ENCODE results near the gene HDAC10. TPM values are rescaled to one million over a fixed set of nuclear protein-coding genes. Genes with fewer than 3 reads are reported as not detected.

Gene HDAC10
- total RNA-seq, 1 experiment from 2014 or later: 45.0 TPM

- peaks cover 6% of the 10 kb centered on the region for H3K23me2 ChIP-seq (ENCODE audit: insufficient read length, low read depth, low read length, poor library complexity, severe bottlenecking)
- no peak overlapping the region for H3K4ac ChIP-seq (ENCODE audit: low read depth, low read length)
- H3K27ac Mint-ChIP-seq: no peak overlapping the region
- no peak overlapping the region for H3K27ac ChIP-seq (ENCODE audit: insufficient read length, low read depth, low read length)
- no peak overlapping the region for H2AK5ac ChIP-seq (ENCODE audit: insufficient read length, low read length)
- no peaks in the 10 kb centered on the region for H3K36me3 Mint-ChIP-seq (ENCODE audit: insufficient read depth in 1 of 3, low read depth in 3 of 3)
- H2AFZ ChIP-seq (ENCODE audit: low read length): no peak overlapping the region
- H3K79me1 ChIP-seq (ENCODE audit: insufficient read depth, low read depth, low read length, poor library complexity, severe bottlenecking): no peaks in the 10 kb centered on the region
- H3K4me1 Mint-ChIP-seq: peaks cover 13 to 34% of the 10 kb centered on the region in 2 experiments
- no peak overlapping the region for H2BK20ac ChIP-seq (ENCODE audit: low read depth, low read length, poor library complexity, severe bottlenecking)
- no peaks in the 10 kb centered on the region for H3K9me3 Mint-ChIP-seq
- H3K23ac ChIP-seq (ENCODE audit: insufficient read length, low read depth, low read length): no peak overlapping the region
- no peak overlapping the region for H3K9ac ChIP-seq (ENCODE audit: extremely low read depth, insufficient read length, low read length)
- H3K4me1 ChIP-seq (ENCODE audit: insufficient read depth, low read length): no peaks in the 10 kb centered on the region
- no peak overlapping the region; the same call in 1 of the 2 replicates for H3K14ac ChIP-seq (ENCODE audit: insufficient read depth, low read length)
- no peaks in the 10 kb centered on the region for H3K27me3 ChIP-seq (ENCODE audit: insufficient read depth, low read length)
- H2BK5ac ChIP-seq (ENCODE audit: insufficient read length, low read length): no peak overlapping the region
- H3K4me3 Mint-ChIP-seq: peak overlapping the region; percentile 54 to 71; a peak in 3 of 5 replicates
- H4K8ac ChIP-seq (replicated peaks; ENCODE audit: insufficient read length, low read depth, low read length): no peak overlapping the region
- H4K5ac ChIP-seq (ENCODE audit: insufficient read length, low read depth, low read length): no peak overlapping the region
- TF ChIP-seq, protein P1, sequence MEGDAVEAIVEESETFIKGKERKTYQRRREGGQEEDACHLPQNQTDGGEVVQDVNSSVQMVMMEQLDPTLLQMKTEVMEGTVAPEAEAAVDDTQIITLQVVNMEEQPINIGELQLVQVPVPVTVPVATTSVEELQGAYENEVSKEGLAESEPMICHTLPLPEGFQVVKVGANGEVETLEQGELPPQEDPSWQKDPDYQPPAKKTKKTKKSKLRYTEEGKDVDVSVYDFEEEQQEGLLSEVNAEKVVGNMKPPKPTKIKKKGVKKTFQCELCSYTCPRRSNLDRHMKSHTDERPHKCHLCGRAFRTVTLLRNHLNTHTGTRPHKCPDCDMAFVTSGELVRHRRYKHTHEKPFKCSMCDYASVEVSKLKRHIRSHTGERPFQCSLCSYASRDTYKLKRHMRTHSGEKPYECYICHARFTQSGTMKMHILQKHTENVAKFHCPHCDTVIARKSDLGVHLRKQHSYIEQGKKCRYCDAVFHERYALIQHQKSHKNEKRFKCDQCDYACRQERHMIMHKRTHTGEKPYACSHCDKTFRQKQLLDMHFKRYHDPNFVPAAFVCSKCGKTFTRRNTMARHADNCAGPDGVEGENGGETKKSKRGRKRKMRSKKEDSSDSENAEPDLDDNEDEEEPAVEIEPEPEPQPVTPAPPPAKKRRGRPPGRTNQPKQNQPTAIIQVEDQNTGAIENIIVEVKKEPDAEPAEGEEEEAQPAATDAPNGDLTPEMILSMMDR (conservative IDR thresholded peaks at IDR 0.05): 0 out of 3 replicates have a peak, but pooled peaks have one; percentile 11
- H2BK15ac ChIP-seq (ENCODE audit: low read depth, low read length): no peak overlapping the region
- no peak overlapping the region for H4K91ac ChIP-seq (ENCODE audit: insufficient read length, low read depth, low read length)
- H3K56ac ChIP-seq (ENCODE audit: insufficient read length, low read depth, low read length): no peak overlapping the region
- H3K9me3 ChIP-seq (ENCODE audit: control insufficient read depth, low read depth, low read length): no peaks in the 10 kb centered on the region
- no peak overlapping the region for H2BK12ac ChIP-seq (ENCODE audit: insufficient read length, low read depth, low read length)
- no CpG with 5 or more reads among the region's 93 CpGs for WGBS (ENCODE audit: extremely low coverage, insufficient read length, low lambda C conversion rate)
- no peaks in the 10 kb centered on the region for H4K20me1 ChIP-seq (ENCODE audit: control insufficient read depth, insufficient read depth, insufficient read length)
- H3K4me2 ChIP-seq (ENCODE audit: insufficient read depth, insufficient read length, low read length): peak overlapping the region; percentile 38
- no peaks in the 10 kb centered on the region for H3K79me2 ChIP-seq (ENCODE audit: insufficient read depth, low read length)
- no peak overlapping the region for H2BK120ac ChIP-seq (ENCODE audit: low read depth, low read length, poor library complexity, severe bottlenecking)
- peak overlapping the region; percentile 35 for H3K18ac ChIP-seq (ENCODE audit: insufficient read length, low read depth, low read length)
- no peak overlapping the region for H3T11ph ChIP-seq (ENCODE audit: low read length)
- peaks cover 1% of the 10 kb centered on the region; the same call in 1 of the 2 replicates for H3K27me3 Mint-ChIP-seq (ENCODE audit: low read depth)
- DNase-seq: peak; percentile 91
Observed at GRCh38 chr22:50299785-50300619, 48.9 kb upstream of the HDAC10 start.

Measured in H9 (cell line).